ENCODE results near the gene NMT2.

GRCh38 chr10:15168291-15168785 lies at the start of gene NMT2:
- peak; percentile 35 for TF ChIP-seq CTCF (IDR thresholded peaks at IDR 0.05)
- no peak for TF ChIP-seq EZH2phosphoT487 (IDR thresholded peaks at IDR 0.05)
- TF ChIP-seq EZH2 (IDR thresholded peaks at IDR 0.05) = no peak
